ENCODE measurements around the gene KDR. TPM values are rescaled to one million over a fixed set of nuclear protein-coding genes. Genes with fewer than 3 reads are reported as not detected.

Gene KDR
- total RNA-seq, 1 donor from 2014 or later, result 2.0 TPM

GRCh38 chr4:55103224-55103623, 22.2 kb downstream of the KDR start:
- H3K27ac Mint-ChIP-seq (ENCODE audit: unreplicated experiment), result no peak overlapping the region
- no peaks in the 10 kb centered on the region for H3K9me3 Mint-ChIP-seq (ENCODE audit: unreplicated experiment)
- TF ChIP-seq CTCF (IDR thresholded peaks at IDR 0.05; ENCODE audit: partially characterized antibody, unreplicated experiment), result no peak
- no peaks in the 10 kb centered on the region for H3K27me3 Mint-ChIP-seq (ENCODE audit: unreplicated experiment)
- no peak for DNase-seq
- H3K4me3 Mint-ChIP-seq (ENCODE audit: unreplicated experiment), result no peak overlapping the region
- H3K4me1 Mint-ChIP-seq (ENCODE audit: low read depth, unreplicated experiment), result no peaks in the 10 kb centered on the region
- no peaks in the 10 kb centered on the region for H3K36me3 Mint-ChIP-seq (ENCODE audit: unreplicated experiment)

GRCh38 chr4:55099816-55100215, 25.6 kb downstream of the KDR start:
- H3K4me1 Mint-ChIP-seq (ENCODE audit: low read depth, unreplicated experiment), result no peaks in the 10 kb centered on the region
- no peak for DNase-seq
- no peaks in the 10 kb centered on the region for H3K36me3 Mint-ChIP-seq (ENCODE audit: unreplicated experiment)
- no peak for TF ChIP-seq CTCF (IDR thresholded peaks at IDR 0.05; ENCODE audit: partially characterized antibody, unreplicated experiment)
- H3K27ac Mint-ChIP-seq (ENCODE audit: unreplicated experiment), result no peak overlapping the region
- no peaks in the 10 kb centered on the region for H3K9me3 Mint-ChIP-seq (ENCODE audit: unreplicated experiment)
- H3K27me3 Mint-ChIP-seq (ENCODE audit: unreplicated experiment), result no peaks in the 10 kb centered on the region
- H3K4me3 Mint-ChIP-seq (ENCODE audit: unreplicated experiment), result no peak overlapping the region

GRCh38 chr4:55098456-55099204, 26.8 kb downstream of the KDR start:
- no peak overlapping the region for H3K27ac Mint-ChIP-seq (ENCODE audit: unreplicated experiment)
- TF ChIP-seq CTCF (IDR thresholded peaks at IDR 0.05; ENCODE audit: partially characterized antibody, unreplicated experiment), result no peak
- H3K36me3 Mint-ChIP-seq (ENCODE audit: unreplicated experiment), result no peaks in the 10 kb centered on the region
- DNase-seq, result no peak
- H3K27me3 Mint-ChIP-seq (ENCODE audit: unreplicated experiment), result no peaks in the 10 kb centered on the region
- no peak overlapping the region for H3K4me3 Mint-ChIP-seq (ENCODE audit: unreplicated experiment)
- no peaks in the 10 kb centered on the region for H3K9me3 Mint-ChIP-seq (ENCODE audit: unreplicated experiment)
- H3K4me1 Mint-ChIP-seq (ENCODE audit: low read depth, unreplicated experiment), result no peaks in the 10 kb centered on the region

- no peaks in the 10 kb centered on the region for H3K36me3 Mint-ChIP-seq (ENCODE audit: unreplicated experiment)
- no peak for DNase-seq
- no peak overlapping the region for H3K4me3 Mint-ChIP-seq (ENCODE audit: unreplicated experiment)
- TF ChIP-seq CTCF (IDR thresholded peaks at IDR 0.05; ENCODE audit: partially characterized antibody, unreplicated experiment), result no peak
- no peaks in the 10 kb centered on the region for H3K27me3 Mint-ChIP-seq (ENCODE audit: unreplicated experiment)
- no peaks in the 10 kb centered on the region for H3K4me1 Mint-ChIP-seq (ENCODE audit: low read depth, unreplicated experiment)
- no peak overlapping the region for H3K27ac Mint-ChIP-seq (ENCODE audit: unreplicated experiment)
- H3K9me3 Mint-ChIP-seq (ENCODE audit: unreplicated experiment), result no peaks in the 10 kb centered on the region
Measured at GRCh38 chr4:55096619-55097018, 28.8 kb downstream of the KDR start.

GRCh38 chr4:55096045-55096444, 29.4 kb downstream of the KDR start:
- H3K27ac Mint-ChIP-seq (ENCODE audit: unreplicated experiment), result no peak overlapping the region
- no peaks in the 10 kb centered on the region for H3K27me3 Mint-ChIP-seq (ENCODE audit: unreplicated experiment)
- no peaks in the 10 kb centered on the region for H3K4me1 Mint-ChIP-seq (ENCODE audit: low read depth, unreplicated experiment)
- TF ChIP-seq CTCF (IDR thresholded peaks at IDR 0.05; ENCODE audit: partially characterized antibody, unreplicated experiment), result no peak
- DNase-seq, result no peak
- no peaks in the 10 kb centered on the region for H3K36me3 Mint-ChIP-seq (ENCODE audit: unreplicated experiment)
- H3K9me3 Mint-ChIP-seq (ENCODE audit: unreplicated experiment), result no peaks in the 10 kb centered on the region
- no peak overlapping the region for H3K4me3 Mint-ChIP-seq (ENCODE audit: unreplicated experiment)

Measured in glutamatergic neuron (in vitro differentiated cells).